ENCODE data around the gene PDE9A. TPM values are rescaled to one million over a fixed set of nuclear protein-coding genes. Genes with fewer than 3 reads are reported as not detected.

The PDE9A gene
- total RNA-seq, 1 experiment from 2014 or later, result 44.8 TPM

DNA sequence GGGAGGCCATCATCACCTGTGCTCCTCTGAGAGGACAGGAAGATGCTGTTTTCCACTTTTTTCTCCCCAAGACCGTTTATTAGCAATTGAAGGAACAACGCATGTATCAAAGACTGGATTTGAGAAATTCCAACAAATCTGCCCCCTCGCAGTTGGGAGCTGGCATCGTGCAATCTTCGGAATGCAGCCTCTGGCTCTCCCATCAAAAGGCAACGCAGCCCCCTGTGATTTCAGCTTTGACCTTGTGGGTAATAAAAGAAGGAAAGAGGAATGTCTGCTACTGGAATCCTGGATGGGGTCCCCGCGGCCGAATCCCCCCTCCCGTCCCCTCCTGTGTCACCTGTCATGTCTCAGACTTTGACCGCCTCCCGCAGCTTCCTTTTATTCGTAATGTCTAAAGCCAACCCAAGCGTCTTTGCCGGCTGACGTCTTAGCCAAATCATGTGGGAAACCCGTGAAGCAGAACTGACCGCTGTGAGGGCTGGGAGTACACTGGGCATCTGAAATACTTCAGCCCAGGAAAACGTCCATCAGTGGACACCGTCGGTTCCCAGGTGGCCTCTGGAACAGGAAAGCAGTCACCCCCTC lies 124.4 kb downstream of the PDE9A start:
- Mint-ChIP-seq H3K9me3 (0 out of 2 replicates have a peak, but pooled peaks cover 3% of the 10 kb centered on the region), H3K36me3 (peaks cover 20% of the 10 kb centered on the region), H3K27me3 (ENCODE audit: low read depth) (peaks cover 31% of the 10 kb centered on the region), H3K4me1 (peaks cover 44% of the 10 kb centered on the region), H3K27ac (no peak overlapping the region), H3K4me3 (no peak overlapping the region)
- CTCF ChIA-PET, result no interaction called here
- POLR2A ChIA-PET, result no interaction called here
- no peak for ATAC-seq
- TF ChIP-seq, protein P1, sequence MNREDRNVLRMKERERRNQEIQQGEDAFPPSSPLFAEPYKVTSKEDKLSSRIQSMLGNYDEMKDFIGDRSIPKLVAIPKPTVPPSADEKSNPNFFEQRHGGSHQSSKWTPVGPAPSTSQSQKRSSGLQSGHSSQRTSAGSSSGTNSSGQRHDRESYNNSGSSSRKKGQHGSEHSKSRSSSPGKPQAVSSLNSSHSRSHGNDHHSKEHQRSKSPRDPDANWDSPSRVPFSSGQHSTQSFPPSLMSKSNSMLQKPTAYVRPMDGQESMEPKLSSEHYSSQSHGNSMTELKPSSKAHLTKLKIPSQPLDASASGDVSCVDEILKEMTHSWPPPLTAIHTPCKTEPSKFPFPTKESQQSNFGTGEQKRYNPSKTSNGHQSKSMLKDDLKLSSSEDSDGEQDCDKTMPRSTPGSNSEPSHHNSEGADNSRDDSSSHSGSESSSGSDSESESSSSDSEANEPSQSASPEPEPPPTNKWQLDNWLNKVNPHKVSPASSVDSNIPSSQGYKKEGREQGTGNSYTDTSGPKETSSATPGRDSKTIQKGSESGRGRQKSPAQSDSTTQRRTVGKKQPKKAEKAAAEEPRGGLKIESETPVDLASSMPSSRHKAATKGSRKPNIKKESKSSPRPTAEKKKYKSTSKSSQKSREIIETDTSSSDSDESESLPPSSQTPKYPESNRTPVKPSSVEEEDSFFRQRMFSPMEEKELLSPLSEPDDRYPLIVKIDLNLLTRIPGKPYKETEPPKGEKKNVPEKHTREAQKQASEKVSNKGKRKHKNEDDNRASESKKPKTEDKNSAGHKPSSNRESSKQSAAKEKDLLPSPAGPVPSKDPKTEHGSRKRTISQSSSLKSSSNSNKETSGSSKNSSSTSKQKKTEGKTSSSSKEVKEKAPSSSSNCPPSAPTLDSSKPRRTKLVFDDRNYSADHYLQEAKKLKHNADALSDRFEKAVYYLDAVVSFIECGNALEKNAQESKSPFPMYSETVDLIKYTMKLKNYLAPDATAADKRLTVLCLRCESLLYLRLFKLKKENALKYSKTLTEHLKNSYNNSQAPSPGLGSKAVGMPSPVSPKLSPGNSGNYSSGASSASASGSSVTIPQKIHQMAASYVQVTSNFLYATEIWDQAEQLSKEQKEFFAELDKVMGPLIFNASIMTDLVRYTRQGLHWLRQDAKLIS (CRISPR knock-in tag; IDR thresholded peaks at IDR 0.05; ENCODE audit: borderline replicate concordance), result no peak
- TF ChIP-seq ZNF138 (CRISPR knock-in tag; conservative IDR thresholded peaks at IDR 0.05) (no peak), SMAD4 (CRISPR knock-in tag; IDR thresholded peaks at IDR 0.05) (no peak), KAT7 (CRISPR knock-in tag; IDR thresholded peaks at IDR 0.05; ENCODE audit: borderline replicate concordance) (no peak), MYBL2 (CRISPR knock-in tag; IDR thresholded peaks at IDR 0.05) (no peak), ZBTB21 (CRISPR knock-in tag; IDR thresholded peaks at IDR 0.05; ENCODE audit: borderline replicate concordance) (no peak), SP1 (CRISPR knock-in tag; conservative IDR thresholded peaks at IDR 0.05) (no peak), ELF4 (CRISPR knock-in tag; IDR thresholded peaks at IDR 0.05; ENCODE audit: low read depth) (no peak)
- TF ChIP-seq, protein P2, sequence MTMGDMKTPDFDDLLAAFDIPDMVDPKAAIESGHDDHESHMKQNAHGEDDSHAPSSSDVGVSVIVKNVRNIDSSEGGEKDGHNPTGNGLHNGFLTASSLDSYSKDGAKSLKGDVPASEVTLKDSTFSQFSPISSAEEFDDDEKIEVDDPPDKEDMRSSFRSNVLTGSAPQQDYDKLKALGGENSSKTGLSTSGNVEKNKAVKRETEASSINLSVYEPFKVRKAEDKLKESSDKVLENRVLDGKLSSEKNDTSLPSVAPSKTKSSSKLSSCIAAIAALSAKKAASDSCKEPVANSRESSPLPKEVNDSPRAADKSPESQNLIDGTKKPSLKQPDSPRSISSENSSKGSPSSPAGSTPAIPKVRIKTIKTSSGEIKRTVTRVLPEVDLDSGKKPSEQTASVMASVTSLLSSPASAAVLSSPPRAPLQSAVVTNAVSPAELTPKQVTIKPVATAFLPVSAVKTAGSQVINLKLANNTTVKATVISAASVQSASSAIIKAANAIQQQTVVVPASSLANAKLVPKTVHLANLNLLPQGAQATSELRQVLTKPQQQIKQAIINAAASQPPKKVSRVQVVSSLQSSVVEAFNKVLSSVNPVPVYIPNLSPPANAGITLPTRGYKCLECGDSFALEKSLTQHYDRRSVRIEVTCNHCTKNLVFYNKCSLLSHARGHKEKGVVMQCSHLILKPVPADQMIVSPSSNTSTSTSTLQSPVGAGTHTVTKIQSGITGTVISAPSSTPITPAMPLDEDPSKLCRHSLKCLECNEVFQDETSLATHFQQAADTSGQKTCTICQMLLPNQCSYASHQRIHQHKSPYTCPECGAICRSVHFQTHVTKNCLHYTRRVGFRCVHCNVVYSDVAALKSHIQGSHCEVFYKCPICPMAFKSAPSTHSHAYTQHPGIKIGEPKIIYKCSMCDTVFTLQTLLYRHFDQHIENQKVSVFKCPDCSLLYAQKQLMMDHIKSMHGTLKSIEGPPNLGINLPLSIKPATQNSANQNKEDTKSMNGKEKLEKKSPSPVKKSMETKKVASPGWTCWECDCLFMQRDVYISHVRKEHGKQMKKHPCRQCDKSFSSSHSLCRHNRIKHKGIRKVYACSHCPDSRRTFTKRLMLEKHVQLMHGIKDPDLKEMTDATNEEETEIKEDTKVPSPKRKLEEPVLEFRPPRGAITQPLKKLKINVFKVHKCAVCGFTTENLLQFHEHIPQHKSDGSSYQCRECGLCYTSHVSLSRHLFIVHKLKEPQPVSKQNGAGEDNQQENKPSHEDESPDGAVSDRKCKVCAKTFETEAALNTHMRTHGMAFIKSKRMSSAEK (CRISPR knock-in tag; IDR thresholded peaks at IDR 0.05; ENCODE audit: borderline replicate concordance), result no peak
- TF ChIP-seq, protein P3, sequence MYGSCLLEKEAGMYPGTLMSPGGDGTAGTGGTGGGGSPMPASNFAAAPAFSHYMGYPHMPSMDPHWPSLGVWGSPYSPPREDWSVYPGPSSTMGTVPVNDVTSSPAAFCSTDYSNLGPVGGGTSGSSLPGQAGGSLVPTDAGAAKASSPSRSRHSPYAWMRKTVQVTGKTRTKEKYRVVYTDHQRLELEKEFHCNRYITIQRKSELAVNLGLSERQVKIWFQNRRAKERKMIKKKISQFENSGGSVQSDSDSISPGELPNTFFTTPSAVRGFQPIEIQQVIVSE (CRISPR knock-in tag; IDR thresholded peaks at IDR 0.05; ENCODE audit: borderline replicate concordance), result no peak
- DNase-seq (ENCODE audit: low spot score), result no peak

DNA sequence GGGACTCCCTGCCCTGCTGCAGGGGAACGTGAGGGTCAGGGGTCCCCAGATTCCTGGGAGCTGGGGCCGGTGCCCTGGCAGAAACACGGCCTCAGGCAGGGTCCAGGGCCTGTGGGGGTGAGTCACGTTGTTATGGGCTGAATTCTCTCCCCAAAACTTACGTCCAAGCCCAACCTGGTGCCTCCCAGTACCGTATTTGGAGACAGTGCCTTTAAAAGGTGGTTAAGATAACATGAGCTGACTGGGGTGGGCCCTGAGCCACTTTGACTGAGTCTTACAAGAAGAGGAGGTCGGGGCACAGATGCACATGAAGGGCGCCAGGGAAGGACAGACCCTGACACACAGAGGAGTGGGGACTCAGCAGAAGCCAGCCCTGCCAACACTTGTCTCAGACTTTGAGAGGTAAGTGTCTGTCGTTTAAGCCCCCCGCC lies 126.0 kb downstream of the PDE9A start:
- no peaks in the 10 kb centered on the region for H3K9me3 Mint-ChIP-seq
- no peak overlapping the region for H3K4me3 Mint-ChIP-seq
- H3K27me3 Mint-ChIP-seq (ENCODE audit: low read depth), result peaks cover 38% of the 10 kb centered on the region
- no peak for DNase-seq (ENCODE audit: low spot score)
- no peak overlapping the region; the same call in 1 of the 2 replicates for H3K27ac Mint-ChIP-seq
- ATAC-seq, result no peak
- CTCF ChIA-PET, result interaction anchor here (0.6 kb wide), 1 partner anchor 186 kb away, joined by 3 read pairs; no protein-coding TSS in a partner anchor
- no peak for TF ChIP-seq OVOL2 (CRISPR knock-in tag; IDR thresholded peaks at IDR 0.05; ENCODE audit: borderline replicate concordance)
- no peak for TF ChIP-seq ZNF219 (CRISPR knock-in tag; IDR thresholded peaks at IDR 0.05; ENCODE audit: borderline replicate concordance)
- no peak for TF ChIP-seq CREB1 (CRISPR knock-in tag; IDR thresholded peaks at IDR 0.05)
- TF ChIP-seq, protein P4, sequence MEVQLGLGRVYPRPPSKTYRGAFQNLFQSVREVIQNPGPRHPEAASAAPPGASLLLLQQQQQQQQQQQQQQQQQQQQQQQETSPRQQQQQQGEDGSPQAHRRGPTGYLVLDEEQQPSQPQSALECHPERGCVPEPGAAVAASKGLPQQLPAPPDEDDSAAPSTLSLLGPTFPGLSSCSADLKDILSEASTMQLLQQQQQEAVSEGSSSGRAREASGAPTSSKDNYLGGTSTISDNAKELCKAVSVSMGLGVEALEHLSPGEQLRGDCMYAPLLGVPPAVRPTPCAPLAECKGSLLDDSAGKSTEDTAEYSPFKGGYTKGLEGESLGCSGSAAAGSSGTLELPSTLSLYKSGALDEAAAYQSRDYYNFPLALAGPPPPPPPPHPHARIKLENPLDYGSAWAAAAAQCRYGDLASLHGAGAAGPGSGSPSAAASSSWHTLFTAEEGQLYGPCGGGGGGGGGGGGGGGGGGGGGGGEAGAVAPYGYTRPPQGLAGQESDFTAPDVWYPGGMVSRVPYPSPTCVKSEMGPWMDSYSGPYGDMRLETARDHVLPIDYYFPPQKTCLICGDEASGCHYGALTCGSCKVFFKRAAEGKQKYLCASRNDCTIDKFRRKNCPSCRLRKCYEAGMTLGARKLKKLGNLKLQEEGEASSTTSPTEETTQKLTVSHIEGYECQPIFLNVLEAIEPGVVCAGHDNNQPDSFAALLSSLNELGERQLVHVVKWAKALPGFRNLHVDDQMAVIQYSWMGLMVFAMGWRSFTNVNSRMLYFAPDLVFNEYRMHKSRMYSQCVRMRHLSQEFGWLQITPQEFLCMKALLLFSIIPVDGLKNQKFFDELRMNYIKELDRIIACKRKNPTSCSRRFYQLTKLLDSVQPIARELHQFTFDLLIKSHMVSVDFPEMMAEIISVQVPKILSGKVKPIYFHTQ (CRISPR knock-in tag; IDR thresholded peaks at IDR 0.05), result no peak
- TF ChIP-seq, protein P5, sequence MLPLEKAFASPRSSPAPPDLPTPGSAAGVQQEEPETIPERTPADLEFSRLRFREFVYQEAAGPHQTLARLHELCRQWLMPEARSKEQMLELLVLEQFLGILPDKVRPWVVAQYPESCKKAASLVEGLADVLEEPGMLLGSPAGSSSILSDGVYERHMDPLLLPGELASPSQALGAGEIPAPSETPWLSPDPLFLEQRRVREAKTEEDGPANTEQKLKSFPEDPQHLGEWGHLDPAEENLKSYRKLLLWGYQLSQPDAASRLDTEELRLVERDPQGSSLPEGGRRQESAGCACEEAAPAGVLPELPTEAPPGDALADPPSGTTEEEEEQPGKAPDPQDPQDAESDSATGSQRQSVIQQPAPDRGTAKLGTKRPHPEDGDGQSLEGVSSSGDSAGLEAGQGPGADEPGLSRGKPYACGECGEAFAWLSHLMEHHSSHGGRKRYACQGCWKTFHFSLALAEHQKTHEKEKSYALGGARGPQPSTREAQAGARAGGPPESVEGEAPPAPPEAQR (CRISPR knock-in tag; IDR thresholded peaks at IDR 0.05), result no peak
- TF ChIP-seq RORB (CRISPR knock-in tag; IDR thresholded peaks at IDR 0.05), result no peak
- no peak for TF ChIP-seq GTF2I (CRISPR knock-in tag; conservative IDR thresholded peaks at IDR 0.05)
- TF ChIP-seq, protein P6, sequence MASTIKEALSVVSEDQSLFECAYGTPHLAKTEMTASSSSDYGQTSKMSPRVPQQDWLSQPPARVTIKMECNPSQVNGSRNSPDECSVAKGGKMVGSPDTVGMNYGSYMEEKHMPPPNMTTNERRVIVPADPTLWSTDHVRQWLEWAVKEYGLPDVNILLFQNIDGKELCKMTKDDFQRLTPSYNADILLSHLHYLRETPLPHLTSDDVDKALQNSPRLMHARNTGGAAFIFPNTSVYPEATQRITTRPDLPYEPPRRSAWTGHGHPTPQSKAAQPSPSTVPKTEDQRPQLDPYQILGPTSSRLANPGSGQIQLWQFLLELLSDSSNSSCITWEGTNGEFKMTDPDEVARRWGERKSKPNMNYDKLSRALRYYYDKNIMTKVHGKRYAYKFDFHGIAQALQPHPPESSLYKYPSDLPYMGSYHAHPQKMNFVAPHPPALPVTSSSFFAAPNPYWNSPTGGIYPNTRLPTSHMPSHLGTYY (CRISPR knock-in tag; IDR thresholded peaks at IDR 0.05), result no peak
- no peak for TF ChIP-seq ZNF232 (CRISPR knock-in tag; IDR thresholded peaks at IDR 0.05)
- no peak for TF ChIP-seq ZNF121 (CRISPR knock-in tag; IDR thresholded peaks at IDR 0.05)
- peaks cover 59% of the 10 kb centered on the region for H3K4me1 Mint-ChIP-seq
- H3K36me3 Mint-ChIP-seq, result peaks cover 12% of the 10 kb centered on the region
- POLR2A ChIA-PET, result no interaction called here

Data from WTC11 (cell line).